GM19099 (cell line): ENCODE data around the gene SH3BGRL3.

ENCODE experiments used
- POLR2A ChIP-seq: IDR thresholded peaks from 3 replicates; pipeline ENCODE4 v1.6.1; 2011; ENCODE audit warnings: low read depth; ENCODE audit not compliant: insufficient read length; ENCODE audit errors: extremely low read depth

Gene SH3BGRL3

GRCh38 chr1:26296340-26297056 is 16.6 kb downstream of the SH3BGRL3 start:
- TF ChIP-seq POLR2A = no peak

- TF ChIP-seq POLR2A = no peak
These were observed 17.3 kb downstream of the SH3BGRL3 start for GRCh38 chr1:26297057-26297790.

GRCh38 chr1:26297791-26298124 is 17.9 kb downstream of the SH3BGRL3 start:
- TF ChIP-seq POLR2A = no peak

- TF ChIP-seq POLR2A = no peak
These were observed 20.8 kb downstream of the SH3BGRL3 start for GRCh38 chr1:26300578-26301275.

- no peak for TF ChIP-seq POLR2A
These were observed 23.0 kb downstream of the SH3BGRL3 start for GRCh38 chr1:26302733-26303405.

GRCh38 chr1:26305667-26306289 is 25.9 kb downstream of the SH3BGRL3 start:
- no peak for TF ChIP-seq POLR2A

- peak; percentile 47 for TF ChIP-seq POLR2A
These were observed 26.7 kb downstream of the SH3BGRL3 start, which contains the start of gene UBXN11 for GRCh38 chr1:26306290-26307229. UBXN11 (minus strand) TSS chr1:26306636; CDS start chr1:26302883, 3,753 bp downstream.

- no peak for TF ChIP-seq POLR2A
These were observed 27.5 kb downstream of the SH3BGRL3 start for GRCh38 chr1:26307363-26307781.

- TF ChIP-seq POLR2A = no peak
These were observed 34.6 kb downstream of the SH3BGRL3 start for GRCh38 chr1:26314501-26314900.

- TF ChIP-seq POLR2A = no peak
These were observed 36.3 kb downstream of the SH3BGRL3 start for GRCh38 chr1:26315874-26316850.

- no peak for TF ChIP-seq POLR2A
These were observed 37.3 kb downstream of the SH3BGRL3 start for GRCh38 chr1:26317146-26317545.

- peak; percentile 91 for TF ChIP-seq POLR2A
These were observed 37.9 kb downstream of the SH3BGRL3 start, which contains the start of gene CD52 for GRCh38 chr1:26317612-26318337. CD52 (plus strand) TSS chr1:26317958; CDS start chr1:26318018, 60 bp downstream.
